GM21723 (cell line): Measurements from ENCODE around the gene PBX3.
"Not testable (repeated sequence)": the region's sequence is repeated elsewhere in the genome, so short reads cannot be mapped to it uniquely, and the experiment has no call there.

ENCODE experiments used
- ATAC-seq: cut with Tn5 transposase; IDR thresholded peaks from one replicate; pipeline ENCODE4 v1.9.1; 2021; ENCODE audit warnings: mild to moderate bottlenecking, moderate library complexity; ENCODE audit not compliant: unreplicated experiment

The PBX3 gene

DNA sequence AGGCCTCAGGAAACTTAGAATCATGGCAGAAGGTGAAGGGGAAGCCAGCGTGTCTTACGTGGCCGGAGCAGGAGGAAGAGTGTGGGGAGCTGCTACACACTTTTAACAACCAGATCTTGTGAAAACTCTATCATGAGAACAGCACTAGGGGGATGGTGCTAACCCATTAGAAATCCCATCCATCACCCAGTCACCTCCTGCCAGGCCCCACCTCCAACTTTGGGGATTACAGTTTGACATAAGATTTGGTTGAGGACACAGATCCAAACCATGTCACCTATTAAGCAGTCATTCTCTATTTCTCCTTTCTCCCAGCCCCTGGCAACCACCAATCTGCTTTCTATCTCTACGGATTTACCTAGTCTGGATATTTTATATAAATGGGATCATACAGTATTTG lies 26.9 kb downstream of the PBX3 start:
- no peak for ATAC-seq

DNA sequence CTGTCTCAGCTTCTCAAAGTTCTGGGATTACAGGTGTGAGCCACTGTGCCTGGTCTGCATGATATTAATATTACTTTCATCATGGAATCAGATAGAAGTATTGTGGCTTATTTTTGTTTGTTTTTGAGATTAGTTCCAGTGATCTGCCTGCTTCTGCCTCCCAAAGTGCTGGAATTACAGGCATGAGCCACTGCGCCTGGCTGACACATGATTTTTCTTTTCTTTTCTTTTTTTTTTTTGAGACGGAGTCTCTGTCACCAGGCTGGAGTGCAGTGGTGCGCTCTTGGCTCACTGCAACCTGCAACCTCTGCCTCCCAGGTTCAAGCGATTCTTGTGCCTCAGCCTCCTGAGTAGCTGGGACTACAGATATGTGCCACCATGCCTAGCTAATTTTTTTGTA lies 29.6 kb downstream of the PBX3 start:
- not testable (repeated sequence) for ATAC-seq

DNA sequence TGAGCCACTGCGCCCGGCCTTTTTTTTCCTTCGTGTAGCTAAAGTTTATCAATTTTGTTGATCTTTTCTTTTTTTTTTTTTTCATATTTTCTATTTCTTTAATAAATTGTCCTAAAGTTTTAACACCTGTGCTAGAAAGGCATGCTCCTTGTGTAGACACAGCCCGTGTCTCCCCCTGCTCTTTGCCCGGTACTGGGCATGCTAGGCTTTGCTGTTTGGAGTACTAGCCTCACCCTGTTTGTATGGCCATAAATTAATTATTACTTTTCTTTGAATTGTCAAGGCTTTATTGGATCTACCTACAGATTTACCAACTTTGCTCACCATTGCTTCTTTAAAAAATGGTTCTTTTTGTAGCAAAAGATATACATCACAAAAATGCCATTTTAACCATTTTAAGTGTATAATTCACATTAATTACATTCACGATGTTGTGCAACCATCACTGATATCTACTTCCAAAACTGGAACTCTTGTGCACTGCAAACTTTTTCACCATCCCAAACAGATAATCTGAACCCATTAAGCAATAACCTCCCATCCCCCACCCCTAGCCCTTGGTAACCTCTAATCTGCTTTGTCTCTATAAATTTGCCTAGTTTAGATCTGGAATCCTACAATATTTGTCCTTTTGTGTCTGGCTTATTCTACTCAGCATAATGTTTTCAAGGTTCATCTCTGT lies 31.5 kb downstream of the PBX3 start:
- ATAC-seq: not testable (repeated sequence)

DNA sequence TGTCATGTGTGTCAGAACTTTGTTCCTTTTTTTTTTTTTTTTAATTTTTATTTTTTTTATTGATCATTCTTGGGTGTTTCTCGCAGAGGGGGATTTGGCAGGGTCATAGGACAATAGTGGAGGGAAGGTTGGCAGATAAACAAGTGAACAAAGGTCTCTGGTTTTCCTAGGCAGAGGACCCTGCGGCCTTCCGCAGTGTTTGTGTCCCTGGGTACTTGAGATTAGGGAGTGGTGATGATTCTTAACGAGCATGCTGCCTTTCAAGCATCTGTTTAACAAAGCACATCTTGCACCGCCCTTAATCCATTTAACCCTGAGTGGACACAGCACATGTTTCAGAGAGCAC lies 32.0 kb downstream of the PBX3 start:
- ATAC-seq: not testable (repeated sequence)

DNA sequence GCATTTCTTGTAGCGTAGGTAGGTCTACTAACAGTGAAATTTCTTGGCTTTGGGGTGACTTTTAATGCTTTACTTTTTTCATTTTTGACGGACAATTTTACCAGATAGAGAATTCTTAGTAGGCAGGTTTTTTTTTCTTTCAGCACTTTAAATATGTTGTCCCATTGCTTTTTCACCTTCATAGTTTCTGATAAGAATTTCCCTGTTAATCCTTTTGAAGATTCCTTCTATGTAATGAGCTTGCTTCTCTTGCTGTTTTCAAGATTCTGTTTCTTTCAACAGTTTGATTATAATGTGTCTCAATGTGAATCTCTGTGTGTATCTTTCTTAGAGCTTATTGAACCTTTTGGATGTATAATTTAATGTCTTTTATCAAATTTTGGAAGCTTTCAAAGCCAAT lies 35.5 kb downstream of the PBX3 start:
- ATAC-seq: no peak

DNA sequence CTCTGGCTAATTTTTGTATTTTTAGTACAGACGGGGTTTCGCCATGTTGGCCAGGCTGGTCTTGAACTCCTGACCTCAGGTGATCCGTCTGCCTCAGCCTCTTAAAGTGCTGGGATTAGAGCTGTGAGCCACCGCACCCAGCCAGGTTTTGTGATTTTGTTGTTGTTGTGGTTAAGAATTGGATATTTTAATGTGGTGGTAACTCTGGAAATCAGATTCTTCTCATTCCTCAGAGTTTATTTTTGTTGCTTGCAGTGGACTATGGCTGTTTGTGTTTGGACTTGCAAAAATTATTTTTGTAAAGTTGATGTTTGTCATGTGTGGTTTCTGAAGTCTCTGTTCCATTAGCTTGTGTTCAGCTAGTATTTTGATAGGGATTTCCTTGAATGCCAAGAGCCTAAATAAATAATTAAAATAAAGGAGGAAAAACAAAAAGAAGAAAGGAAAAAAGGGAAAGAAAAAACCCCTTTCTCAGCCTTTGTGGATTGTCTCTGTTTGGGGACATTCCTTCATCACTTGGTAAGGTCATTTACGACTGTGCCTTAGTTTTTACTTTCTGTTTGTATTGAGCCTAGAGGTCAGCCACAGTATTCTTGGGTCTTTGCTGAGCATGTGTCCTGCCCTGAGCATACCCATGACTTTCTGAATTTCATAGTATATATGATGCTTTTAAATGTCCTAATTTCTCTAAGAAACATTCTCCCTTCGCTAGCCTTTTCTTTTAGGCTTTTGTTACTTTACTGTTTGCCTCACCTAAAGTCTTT lies 37.3 kb downstream of the PBX3 start:
- no peak for ATAC-seq

DNA sequence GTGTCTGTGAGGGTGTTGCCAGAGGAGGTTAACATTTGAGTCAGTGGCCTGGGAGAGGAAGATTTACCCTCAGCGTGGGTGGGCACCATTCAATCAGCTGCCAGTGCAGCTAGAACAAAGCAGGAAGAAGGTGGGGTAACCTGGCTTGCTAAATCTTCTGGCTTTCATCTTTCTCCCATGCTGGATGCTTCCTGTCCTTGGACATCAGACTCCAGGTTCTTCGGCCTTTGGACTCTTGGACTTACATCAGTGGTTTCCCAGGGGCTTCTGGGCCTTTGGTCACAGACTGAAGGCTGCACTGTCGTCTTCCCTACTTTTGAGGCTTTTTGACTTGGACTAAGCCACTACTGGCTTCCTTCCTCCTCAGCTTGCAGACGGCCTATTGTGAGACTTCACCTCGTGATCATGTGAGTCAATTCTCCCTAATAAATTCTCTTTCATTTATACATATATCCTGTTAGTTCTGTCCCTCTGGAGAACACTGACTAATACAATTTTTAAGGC lies 38.1 kb downstream of the PBX3 start:
- ATAC-seq: no peak

DNA sequence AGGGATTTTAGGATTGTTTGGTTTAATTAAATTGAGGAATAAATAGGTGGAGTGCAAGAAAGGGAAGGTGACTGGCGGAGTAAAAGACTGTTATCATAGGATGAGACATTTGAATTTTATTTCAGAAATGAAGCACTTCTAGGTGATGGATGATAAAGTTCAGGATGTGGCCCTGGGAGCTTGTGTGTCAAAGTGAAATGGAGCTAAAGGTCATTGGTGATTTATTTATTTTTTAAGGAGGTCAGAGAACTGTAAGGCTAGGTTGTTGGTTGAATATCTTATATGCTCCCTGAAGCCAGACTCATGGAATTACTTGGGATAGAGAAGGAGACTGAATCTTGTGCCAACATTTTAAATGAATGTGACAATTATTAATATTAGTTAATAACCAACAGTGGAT lies 40.5 kb downstream of the PBX3 start:
- ATAC-seq: no peak

DNA sequence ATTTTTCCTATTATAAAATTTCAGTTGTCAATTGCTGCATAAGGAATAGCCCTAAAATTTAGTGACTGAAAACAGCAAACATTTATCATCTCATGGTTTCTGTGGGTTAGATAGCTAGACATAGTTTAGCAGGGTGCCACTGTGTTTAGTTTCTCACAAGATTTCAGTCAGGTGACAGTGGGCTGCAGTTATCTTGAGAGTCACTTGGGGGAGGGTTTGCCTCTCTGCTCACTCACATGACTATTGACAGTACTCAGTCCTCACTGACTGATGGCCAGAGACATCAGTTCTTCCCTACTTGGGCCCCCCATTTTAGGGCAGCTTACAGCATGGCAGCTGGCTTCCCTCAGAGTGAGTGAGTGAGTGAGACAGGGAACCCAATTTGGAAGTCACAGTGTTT lies 42.0 kb downstream of the PBX3 start:
- ATAC-seq: no peak

DNA sequence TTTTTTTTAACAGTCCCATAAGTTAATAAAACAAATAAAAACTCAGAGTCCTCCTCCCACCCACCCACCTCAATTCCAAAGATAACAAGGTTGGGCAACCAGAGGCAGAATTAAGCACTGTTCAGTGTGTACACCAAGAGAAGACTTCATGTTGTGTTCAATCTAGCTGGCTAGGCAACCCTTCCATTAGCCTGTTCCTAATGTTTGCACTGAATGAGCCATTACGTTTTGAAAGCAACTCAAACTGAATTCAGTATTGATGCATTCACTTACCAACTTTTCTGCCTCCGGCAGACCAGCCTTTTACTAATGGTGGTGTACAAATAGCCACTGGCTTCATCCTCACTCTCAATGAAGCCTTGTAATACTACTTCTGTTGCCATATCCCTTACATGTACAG lies 47.5 kb downstream of the PBX3 start:
- ATAC-seq: no peak

DNA sequence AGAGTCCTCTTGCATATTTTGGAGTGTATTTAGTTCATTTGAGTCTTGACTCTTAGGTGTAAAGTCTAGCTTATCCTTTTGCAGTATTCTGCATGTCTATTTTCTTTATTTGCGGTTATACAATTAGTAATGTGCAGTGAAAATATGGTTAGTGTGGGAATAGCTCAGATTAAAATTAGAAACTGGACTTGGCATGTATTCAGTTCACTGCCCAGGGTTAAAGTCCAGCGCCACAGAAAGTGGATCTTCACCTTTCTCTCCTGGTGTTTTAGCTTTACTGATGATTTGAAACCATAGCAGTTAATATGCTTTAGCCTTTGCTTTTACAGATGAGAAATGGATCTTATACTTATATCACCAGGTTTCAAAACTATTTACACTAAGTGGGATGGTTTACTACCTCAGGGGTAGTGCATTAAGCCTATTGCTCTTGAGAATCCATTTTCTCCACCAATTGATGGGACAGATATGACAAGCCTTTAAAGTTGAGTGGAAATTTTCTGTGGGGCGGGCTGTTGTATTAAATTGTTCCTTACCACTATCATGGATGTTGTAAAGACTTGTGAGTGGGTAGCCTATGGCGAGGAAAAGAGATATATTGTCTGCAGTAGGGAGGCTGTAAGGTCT lies 48.9 kb downstream of the PBX3 start:
- ATAC-seq: no peak

DNA sequence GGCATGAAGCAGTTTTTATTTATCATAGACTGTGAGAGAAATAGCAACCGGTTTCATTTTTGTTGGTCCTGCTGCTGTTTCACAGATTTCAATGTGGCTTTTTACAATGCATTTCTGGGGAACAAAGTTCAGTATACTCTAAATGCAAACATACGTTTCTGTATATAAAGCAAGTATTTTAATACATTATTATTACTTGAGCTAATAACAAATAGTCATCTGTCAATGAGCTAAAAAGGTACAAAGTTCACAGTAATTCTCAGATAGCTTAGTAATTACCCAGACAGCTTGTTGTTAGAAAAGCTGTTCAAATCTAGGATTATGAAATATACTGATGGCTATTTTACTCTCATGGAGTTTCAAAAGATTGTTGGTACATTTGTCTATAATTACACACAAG lies 50.8 kb downstream of the PBX3 start:
- no peak for ATAC-seq

DNA sequence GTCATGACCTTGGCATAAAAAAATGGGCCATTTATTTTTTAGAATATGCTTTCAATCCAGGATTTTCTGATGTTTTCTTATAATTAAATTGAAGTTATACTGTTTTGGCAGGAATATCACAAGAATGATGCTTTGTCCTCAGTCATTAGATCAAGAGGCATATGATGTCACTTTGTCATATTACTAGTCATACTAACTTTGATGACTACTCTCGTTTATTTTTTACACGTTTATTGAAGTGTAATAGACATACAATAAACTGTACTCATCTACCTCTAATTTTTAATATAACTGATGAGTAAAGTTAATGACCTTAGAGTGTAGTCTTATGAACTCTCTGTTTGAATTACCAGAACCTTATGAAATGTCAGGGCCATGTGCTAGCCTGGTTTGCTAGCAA lies 56.4 kb downstream of the PBX3 start:
- no peak for ATAC-seq

DNA sequence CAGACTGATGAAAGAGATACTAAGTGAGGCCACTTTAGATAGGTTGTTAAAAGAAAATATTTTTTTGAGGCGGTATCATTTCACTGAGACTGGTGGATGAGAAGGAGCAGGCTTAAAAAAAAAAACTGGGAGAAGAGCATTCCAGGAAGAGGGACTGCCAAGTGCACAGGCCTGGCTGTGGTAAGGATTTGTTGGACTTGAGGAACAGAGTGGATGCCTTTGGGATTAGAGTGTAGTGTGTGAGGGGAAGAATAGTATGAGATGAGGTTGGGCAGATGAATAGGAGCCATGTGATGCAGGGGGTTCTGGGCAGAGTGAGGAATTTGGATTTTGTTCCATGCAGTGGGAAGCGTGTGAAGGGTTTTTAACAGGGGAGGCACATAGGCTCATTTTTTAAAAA lies 57.9 kb downstream of the PBX3 start:
- ATAC-seq: no peak

DNA sequence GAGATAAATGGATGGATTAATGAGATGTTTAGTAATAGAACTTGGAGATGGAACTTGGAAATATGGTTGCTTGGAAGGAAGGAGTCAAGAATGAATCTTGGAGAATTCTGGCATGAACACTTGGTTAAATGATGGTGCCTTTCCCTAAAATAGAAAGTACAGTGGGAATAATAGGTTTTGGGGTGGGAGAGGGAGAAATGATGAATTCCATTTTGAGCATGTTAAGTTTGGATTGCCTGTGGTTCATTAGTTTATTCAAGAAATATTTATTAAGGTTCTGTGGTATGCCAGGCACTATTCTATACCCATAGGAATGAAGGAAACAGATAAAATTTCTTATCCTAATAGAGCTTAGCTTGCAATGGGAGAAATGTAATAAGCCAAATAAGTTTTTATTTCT lies 58.4 kb downstream of the PBX3 start:
- ATAC-seq: no peak

DNA sequence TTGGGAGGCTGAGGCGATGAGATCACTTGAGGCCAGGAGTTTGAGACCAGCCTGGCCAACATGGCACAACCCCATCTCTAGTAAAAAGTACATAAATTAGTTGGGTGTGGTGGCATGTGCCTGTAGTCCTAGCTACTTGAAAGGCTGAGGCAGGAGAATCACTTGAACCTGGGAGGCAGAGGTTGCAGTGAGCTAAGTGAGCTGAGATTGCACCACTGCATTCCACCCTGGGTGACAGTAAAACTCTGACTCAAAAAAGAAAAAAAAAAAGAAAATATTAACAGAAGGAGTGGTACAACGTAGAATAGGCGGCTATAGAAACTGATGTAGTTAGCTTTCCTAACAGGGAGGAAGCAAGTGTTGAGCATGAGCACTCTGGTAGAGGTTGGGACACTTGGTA lies 59.9 kb downstream of the PBX3 start:
- ATAC-seq: no peak

DNA sequence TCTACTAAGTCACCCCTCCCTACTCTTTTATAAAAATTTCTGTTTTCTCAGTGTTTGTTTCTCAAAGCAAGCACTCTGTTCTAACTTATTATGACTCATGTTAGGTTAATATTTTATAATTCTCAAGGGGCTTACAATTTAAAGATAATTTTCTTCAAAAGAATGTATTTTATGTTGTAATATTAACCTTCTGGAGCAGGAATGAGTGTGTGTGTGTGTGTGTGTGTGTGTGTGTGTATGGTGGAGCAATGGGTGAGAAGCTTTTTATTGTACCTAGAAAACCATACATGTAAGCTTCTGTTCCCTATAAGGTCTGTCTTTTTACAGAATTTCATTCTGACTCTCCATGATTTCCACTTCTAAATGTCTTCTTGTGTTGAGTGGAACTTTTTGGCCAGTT lies 63.0 kb downstream of the PBX3 start:
- ATAC-seq: no peak

DNA sequence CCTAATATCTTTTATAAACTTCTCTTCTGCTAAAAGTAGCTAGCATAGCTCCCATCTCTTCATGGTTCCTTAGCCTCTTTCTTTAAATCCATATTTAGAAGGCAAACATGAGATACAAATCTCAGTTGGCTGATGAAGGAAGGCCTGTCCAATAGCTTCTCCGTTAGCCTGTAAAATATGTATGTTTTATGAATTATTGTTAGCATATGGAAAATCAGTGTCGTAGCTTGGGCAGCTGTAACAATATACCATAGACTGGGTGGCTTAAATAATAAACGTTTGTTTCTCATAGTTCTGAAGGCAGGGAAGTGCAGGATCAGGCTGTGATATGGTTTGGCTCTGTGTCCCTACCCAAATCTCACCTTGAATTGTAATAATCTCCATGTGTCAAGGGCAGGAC lies 63.8 kb downstream of the PBX3 start:
- no peak for ATAC-seq

DNA sequence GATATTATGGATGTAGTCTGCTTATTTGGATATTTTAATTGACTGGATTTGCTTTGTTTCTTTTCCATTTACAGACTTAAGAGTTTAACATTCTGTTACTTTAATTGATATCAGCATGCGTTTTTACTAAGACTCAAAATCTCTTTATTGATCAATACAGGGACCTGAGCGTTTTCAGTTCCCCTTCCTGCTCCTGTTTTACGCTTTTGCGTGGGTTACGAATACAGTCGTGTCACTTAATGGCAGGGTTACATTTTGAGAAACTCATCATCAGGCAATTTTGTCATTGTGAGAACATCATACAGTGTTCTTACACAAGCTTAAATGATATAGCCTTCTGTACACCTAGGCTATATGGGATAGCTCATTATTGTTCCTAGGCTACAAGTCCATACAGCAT lies 65.2 kb downstream of the PBX3 start:
- ATAC-seq: no peak

DNA sequence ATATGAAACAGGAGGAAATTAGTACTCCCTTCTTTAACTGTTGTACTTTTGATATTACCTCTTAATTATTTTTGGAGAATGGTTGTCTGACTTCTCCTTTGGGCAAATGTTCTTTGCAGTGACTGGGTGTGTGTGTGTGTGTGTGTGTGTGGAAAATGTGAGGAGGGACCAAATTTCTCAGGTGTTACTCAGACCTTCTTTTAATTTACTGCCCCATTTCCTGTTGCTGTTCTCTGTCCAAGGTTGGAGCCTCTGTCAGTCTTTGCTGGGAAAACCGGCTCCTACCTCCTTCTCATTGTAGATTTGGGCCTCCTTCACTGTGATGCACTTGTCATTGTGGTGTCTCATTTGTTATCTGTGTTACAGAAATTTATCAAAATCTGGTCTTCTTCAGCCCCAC lies 68.4 kb downstream of the PBX3 start:
- ATAC-seq: no peak

DNA sequence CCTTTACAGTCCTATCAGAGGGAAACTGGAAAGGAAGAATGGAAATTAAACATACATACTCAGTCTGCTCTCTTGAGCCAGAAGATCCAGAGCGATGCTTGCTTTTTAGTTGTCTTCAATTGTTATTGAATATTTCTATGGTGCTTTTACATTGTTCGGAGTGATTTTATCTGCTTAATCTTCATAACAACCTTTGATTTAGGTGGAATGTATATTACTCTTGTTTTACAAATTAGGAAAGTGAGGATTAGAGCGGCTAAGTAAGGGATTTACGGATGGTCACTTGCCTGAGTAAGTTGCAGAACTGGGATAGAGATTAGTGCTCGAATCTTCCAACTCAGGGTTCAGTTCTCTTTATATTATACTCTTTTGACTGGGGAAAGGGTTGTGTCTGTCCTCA lies 69.1 kb downstream of the PBX3 start:
- no peak for ATAC-seq

DNA sequence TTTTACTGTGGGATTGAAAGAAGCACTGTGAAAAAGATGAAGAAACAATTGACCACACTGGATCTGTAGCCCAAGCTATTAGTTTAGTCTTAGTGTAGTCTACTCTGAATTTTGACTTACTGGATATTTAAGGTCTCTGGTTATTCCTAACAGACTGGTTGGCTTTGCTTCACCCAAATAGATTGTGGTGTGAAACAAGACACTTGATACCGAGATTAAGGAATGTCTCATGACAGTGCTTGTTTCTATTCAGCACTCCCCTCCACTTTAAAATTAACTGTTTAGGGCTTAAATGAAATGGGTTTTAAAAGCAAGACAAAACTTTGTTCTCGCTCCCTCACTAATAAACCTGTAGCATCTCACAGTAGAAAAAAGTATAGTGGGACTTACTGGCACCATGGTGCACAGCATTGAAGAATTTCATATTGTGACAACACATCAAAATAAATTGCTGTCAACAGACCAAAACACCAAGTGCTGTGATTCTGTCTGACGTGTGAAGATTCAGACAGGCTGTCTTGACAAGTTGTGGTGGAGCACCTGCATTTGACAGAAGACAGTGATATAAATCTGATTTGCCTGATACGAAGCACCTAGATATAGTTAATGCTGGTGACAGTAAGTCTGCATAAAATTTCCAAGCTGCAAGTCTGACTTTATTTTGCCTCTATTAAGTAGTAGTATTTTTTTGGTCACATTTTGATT lies 73.1 kb downstream of the PBX3 start:
- no peak for ATAC-seq
